Right forelimb (tissue), 1 donor: ENCODE data around the gene RFX3.

Source experiments
- DNase-seq: peaks from one replicate; pipeline ENCODE4 v3.0.0-alpha.2; 2018

The RFX3 gene

GRCh38 chr9:3475300-3476020, 50.3 kb downstream of the RFX3 start:
- DNase-seq = no peak

DNA sequence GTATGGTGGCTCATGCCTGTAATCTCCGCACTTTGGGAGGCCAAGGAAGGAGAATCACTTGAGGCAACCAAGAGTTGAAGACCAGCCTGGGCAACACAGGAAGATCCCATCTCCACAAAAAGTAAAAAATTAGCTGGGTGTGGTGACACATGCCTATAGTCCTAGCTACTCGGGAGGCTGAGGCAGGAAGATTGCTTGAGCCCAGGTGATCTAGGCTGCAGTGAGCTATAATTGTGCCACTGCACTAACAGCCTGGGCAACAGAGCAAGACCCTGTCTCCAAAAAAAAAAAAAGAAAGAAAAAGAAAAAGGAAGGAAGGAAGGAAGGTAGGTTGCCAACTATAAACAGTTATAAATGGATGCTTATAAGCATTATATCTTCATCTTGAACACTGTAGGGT, 51.0 kb downstream of the RFX3 start:
- no peak for DNase-seq

DNA sequence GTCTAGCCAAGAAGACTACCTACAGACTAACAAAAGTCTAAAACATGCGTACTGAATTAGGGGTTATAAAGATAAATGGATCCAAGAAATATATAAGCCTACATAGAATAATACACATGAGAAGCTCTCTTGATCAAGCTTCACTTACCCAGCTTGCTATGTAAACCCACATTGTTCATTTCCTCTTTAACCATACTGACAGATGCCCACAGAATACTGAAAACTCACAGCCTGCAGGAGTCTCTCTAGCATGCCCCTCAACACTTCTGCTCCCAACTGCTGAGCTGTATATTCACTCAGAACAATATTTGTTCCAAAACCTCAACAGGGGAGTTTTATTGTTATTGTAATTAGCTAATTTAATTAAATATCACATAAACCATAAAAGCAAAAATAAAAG, 52.4 kb downstream of the RFX3 start:
- DNase-seq = no peak

GRCh38 chr9:3471883-3472282, 53.9 kb downstream of the RFX3 start:
- DNase-seq = no peak

DNA sequence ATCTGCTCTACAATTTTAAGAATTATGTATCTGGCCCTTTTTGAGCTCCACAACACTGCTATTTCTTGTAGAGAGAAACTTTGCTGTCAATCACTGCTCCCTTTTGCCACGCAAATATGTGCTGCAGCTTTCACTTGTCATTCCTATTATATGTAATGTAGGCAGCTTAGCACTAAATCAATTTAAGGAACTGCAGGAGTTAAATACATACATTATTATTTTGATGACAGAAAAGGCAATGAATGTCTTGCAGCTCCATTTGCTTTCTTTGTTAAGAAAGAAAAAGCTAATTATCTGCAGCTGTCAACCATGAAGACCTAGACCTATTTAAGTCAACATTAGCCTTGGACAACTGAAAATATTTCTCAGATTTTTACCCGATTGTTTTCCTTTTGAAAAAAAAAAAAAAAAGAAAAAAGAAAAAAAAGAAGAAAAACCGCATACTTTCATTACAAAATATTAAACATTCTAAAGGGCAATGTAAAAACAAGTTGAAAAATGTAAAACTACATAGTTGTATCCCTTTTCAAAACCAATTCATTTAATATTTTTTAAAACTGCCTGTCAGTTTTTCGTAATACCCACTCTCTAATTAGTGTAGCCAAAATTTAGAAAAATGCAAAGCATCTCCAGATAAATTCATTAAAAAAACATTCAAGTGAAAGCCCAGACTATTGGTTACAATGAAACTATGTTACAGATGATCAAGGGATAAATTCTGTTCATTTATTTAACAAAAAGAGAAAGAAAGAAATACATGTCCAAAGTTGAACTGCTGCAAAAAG, 57.2 kb downstream of the RFX3 start:
- no peak for DNase-seq

- no peak for DNase-seq
These were observed 58.1 kb downstream of the RFX3 start for GRCh38 chr9:3467593-3468219.

DNA sequence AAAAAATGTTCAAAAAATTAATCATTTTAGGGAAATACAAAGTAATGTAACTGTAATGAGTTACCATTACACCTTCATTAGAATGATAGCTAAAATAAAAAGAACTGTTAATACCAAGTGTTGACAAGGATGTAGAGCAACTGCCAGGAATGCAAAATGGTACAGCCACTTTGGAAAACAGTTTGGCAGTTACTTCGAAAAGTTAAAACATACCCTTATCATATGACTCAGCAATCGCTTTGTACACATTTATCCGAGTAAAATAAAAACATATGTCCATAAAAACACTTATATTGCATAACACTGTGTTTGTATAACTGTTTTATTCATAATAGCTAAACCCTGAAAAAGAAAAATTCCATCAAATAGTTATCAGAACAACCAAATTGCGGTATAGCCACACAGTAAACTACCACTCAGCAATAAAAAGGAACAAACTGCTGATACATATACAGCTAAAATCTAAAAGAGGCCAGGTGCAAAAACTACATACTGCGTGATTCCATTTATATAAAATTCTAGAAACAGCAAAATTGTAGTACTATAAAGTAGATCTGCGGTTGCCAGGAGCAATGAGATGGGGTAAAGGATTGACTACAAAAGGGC, 61.7 kb downstream of the RFX3 start:
- DNase-seq = no peak

GRCh38 chr9:3458806-3459475, 66.9 kb downstream of the RFX3 start:
- DNase-seq = no peak

GRCh38 chr9:3457175-3457574, 68.6 kb downstream of the RFX3 start:
- DNase-seq = no peak

GRCh38 chr9:3455717-3456116, 70.1 kb downstream of the RFX3 start:
- no peak for DNase-seq

GRCh38 chr9:3455094-3455493, 70.7 kb downstream of the RFX3 start:
- DNase-seq = no peak

DNA sequence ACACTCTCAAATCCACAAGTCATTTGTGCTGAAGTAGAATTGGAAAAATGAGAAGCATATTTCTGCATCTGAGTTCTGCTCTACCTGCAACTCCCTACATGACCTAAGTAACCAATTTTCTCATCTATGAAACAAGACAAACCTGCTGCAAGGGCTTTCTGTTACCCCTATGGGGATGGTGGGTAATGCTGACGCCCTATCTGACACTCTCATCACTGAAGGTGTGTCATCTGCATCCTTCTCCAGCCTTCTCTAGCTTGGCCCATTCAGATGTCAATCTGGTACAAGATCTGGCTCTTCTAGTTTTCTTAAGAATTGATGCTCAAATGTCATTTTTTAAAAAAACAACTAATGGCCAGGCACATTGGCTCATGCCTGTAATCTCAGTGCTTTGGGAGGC, 73.8 kb downstream of the RFX3 start:
- no peak for DNase-seq

DNA sequence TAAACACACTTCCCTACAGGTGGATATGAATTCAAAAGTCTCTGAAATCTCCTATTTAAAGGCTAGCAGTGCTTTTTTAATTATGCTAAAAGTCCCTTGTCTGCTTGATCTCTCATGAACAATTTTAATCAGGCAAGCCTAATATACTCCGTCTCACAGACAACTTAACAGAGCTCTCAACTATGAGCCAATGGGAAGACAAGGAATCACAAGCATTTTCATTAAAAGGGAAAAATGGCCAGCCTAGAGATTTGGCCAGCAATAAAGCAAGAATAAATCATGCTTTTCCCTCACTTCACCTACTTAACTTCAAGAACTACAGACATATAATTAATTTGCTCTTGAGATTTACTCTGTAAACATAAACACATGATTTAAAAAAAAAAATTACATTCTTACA, 78.0 kb downstream of the RFX3 start:
- DNase-seq = no peak

DNA sequence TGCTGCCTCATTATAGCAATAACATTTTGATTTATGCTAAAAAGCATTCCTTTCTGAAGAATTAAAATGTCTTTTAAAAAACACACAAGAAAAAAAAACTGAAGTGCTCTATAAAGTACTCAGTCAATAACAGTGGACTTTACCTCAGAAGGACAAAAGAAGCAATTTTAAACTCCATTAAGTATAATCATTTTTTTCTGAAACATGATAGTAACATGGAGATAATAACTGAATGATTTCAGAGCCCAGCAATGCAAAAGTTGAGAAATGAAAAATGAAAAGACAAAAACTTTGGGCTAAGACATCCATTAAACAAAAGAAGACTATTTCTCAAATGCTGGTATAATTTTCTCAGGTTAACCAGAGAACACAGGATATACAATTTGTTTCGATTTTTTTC, 78.7 kb downstream of the RFX3 start:
- DNase-seq = no peak

- DNase-seq = no peak
These were observed 79.5 kb downstream of the RFX3 start for GRCh38 chr9:3446313-3446712.

- DNase-seq = no peak
These were observed 81.8 kb downstream of the RFX3 start for GRCh38 chr9:3444016-3444415.

- DNase-seq = no peak
These were observed 84.5 kb downstream of the RFX3 start for GRCh38 chr9:3441197-3441816.

DNA sequence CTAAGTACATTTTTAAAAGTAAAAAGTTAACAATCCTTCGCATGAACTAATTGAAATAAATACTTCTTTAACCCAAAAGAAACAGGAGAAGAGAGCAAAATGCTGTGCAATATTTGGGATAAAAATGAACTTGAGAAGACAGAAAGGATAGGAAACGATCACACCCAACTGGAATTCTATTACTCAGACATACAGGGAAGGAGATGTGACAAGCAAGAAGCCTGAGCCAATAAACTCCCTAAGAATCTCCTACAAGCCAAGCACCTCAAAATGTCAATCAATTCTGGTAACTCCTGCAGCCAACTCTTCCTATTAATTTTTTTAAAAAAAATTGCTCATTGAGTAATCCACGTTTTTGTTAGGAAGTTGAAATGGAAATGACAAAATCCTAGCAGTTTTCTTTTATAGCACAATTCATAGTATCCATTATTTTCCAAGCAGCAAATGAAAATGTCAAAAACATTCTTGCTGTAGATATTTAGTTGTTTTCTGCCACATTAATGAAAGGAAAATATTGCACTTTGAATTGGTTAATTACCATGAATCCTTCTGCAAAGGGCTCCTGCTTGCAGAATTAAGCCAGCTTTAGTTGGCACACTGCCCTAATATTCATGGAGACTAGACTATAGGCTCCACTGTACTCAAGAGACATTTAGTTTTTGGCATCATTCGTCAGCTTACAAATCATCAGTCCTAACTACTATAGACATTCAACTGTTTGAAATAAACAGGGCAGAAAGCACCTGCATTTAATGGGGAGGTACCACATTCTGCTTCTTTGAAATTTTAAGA, 89.0 kb downstream of the RFX3 start:
- no peak for DNase-seq

- no peak for DNase-seq
These were observed 90.1 kb downstream of the RFX3 start for GRCh38 chr9:3435732-3436131.

DNA sequence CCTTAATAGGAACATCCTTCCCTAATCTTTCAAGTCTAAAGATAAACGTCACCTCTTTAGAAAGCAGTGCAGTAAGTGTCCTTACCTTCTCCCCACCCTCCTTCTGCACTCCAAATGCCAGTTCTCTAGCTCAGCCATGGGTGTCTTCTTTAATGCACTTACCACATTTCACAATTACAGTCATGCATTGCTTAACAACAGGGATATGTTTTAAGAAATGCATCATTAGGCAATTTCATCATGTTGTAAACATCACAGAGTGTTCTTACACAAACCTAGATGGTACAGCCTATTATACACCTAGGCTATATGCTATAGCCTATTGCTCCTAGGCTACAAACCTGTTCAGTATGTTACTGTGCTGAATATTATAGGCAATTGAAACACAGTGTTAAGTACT, 91.2 kb downstream of the RFX3 start:
- DNase-seq = no peak

- no peak for DNase-seq
These were observed 92.0 kb downstream of the RFX3 start for GRCh38 chr9:3433754-3434153.

- no peak for DNase-seq
These were observed 92.7 kb downstream of the RFX3 start for GRCh38 chr9:3433066-3433465.
